K562 (cell line): ENCODE measurements around the gene NKX6-2. TPM values are rescaled to one million over a fixed set of nuclear protein-coding genes. Genes with fewer than 3 reads are reported as not detected.

ENCODE experiments used
- ATAC-seq: fragments of 200-7000 bp; cut with Tn5 transposase; 3 replicates; pipeline ENCODE4 v1.9.1; 2020; ENCODE audit warnings: moderate library complexity
- BruUV-seq: library from RNA; stranded (reverse); fragments of 400-500 nt; replicated peaks from 2 replicates; lab custom pipeline; 2021; lab: Mats Ljungman, UMichigan
- CTCF ChIA-PET: fragments of 300-600 bp; formaldehyde crosslinking; extraction: SDS; loops from one replicate; lab custom pipeline; 2021; ENCODE audit warnings: low intra/inter-chr PET ratio; lab: Yijun Ruan, JAX
- POLR2A ChIA-PET: fragments of 300-600, 350-650 bp; sonication (Branson Sonifier 250); formaldehyde crosslinking; extraction: SDS; loops from one replicate; lab custom pipeline; 2021; ENCODE audit warnings: antibody characterized with exemption, inconsistent platforms; lab: Yijun Ruan, JAX
- DNase-seq, 4 experiments: peaks; one replicate each; pipeline versions ENCODE4 v3.0.0 to v3.0.0-alpha.2; 2011 to 2018; ENCODE audit warnings: low spot score in 3 of 4, mixed read lengths in 3 of 4; ENCODE audit errors: extremely low read depth in 1 of 4
- FAIRE-seq: peaks from 2 replicates; lab custom pipeline; 2011; peaks lifted over from hg19 to GRCh38; lab: Jason Lieb, UNC
- H2AFZ ChIP-seq: 2 replicates; pipeline ENCODE4 v1.6.0; 2011; ENCODE audit warnings: low read depth, low read length, control low read depth, inconsistent platforms
- H3K27ac ChIP-seq: fragments of 200-600 bp; 3 replicates; pipeline ENCODE4 v1.8.0; 2011; ENCODE audit warnings: low read depth, mild to moderate bottlenecking, control low read depth, inconsistent platforms, low read length, moderate library complexity, mixed read lengths; ENCODE audit errors: extremely low read depth
- H3K27me3 ChIP-seq, 2 experiments: fragments of 300-600 bp in 1 of 2; 2 replicates in 1 of 2; 3 replicates in 1 of 2; pipeline versions ENCODE4 v1.6.0 to v1.8.0; 2011; ENCODE audit warnings: inconsistent platforms in 2 of 2, low read length in 2 of 2, mild to moderate bottlenecking in 1 of 2, mixed read lengths in 1 of 2, moderate library complexity in 1 of 2; ENCODE audit not compliant: control insufficient read depth in 2 of 2, insufficient read depth in 2 of 2
- H3K36me3 ChIP-seq: fragments of 300-600 bp; 3 replicates; pipeline ENCODE4 v1.8.0; 2011; ENCODE audit warnings: mild to moderate bottlenecking, low read length, inconsistent platforms; ENCODE audit not compliant: control insufficient read depth, insufficient read depth
- H3K4me1 ChIP-seq, 2 experiments: fragments of 200-600 bp in 1 of 2; replicated peaks in 1 of 2; 2 replicates in 1 of 2; 3 replicates in 1 of 2; pipeline versions ENCODE4 v1.5.1 to v1.8.0; 2011; ENCODE audit warnings: inconsistent platforms in 2 of 2, low read length in 2 of 2, mild to moderate bottlenecking in 1 of 2, mixed read lengths in 1 of 2, moderate library complexity in 1 of 2; ENCODE audit not compliant: control insufficient read depth in 2 of 2, insufficient read depth in 2 of 2
- H3K4me2 ChIP-seq: 2 replicates; pipeline ENCODE4 v1.6.1; 2011; ENCODE audit warnings: low read length, control low read depth, inconsistent platforms, mixed read lengths; ENCODE audit not compliant: insufficient read depth
- H3K4me3 ChIP-seq: fragments of 200-600 bp; sonication (generic), shearing (Covaris generic); 2 replicates; pipeline ENCODE4 v1.5.1; 2016; ENCODE audit warnings: control low read depth, inconsistent platforms
- H3K79me2 ChIP-seq: fragments of 200-600 bp; 3 replicates; pipeline ENCODE4 v1.8.0; 2011; ENCODE audit warnings: low read length, inconsistent platforms; ENCODE audit not compliant: control insufficient read depth, insufficient read depth
- H3K9ac ChIP-seq, 2 experiments: 2 replicates each; pipeline versions ENCODE4 v1.6.0 to v1.6.1; 2011; ENCODE audit warnings: low read depth in 2 of 2, low read length in 2 of 2, control low read depth in 1 of 2, inconsistent platforms in 1 of 2, mild to moderate bottlenecking in 1 of 2, mixed read lengths in 1 of 2; ENCODE audit not compliant: insufficient read depth in 1 of 2
- H3K9me1 ChIP-seq: one replicate; pipeline ENCODE4 v1.6.0; 2011; ENCODE audit warnings: inconsistent platforms, mild to moderate bottlenecking, low read length, moderate library complexity; ENCODE audit not compliant: control insufficient read depth, insufficient read depth
- H3K9me3 ChIP-seq: replicated peaks from 2 replicates; pipeline ENCODE4 v1.5.1; 2011; ENCODE audit warnings: low read depth, low read length, inconsistent platforms; ENCODE audit not compliant: control insufficient read depth, insufficient read depth
- H4K20me1 ChIP-seq: replicated peaks from 2 replicates; pipeline ENCODE4 v1.6.1; 2011; ENCODE audit warnings: low read length, inconsistent platforms, mixed read lengths; ENCODE audit not compliant: control insufficient read depth, insufficient read depth
- CEBPB ChIP-seq: fragments of 450-650 bp; IDR thresholded peaks from 2 replicates; pipeline ENCODE4 v1.6.1; 2016; ENCODE audit warnings: missing genetic modification characterization, missing compliant biosample characterization
- COPS2 ChIP-seq: fragments of 450-650 bp; conservative IDR thresholded peaks from 2 replicates; pipeline ENCODE4 v1.6.1; 2016; ENCODE audit warnings: mild to moderate bottlenecking, moderate library complexity
- FOS ChIP-seq: IDR thresholded peaks from 3 replicates; pipeline ENCODE4 v1.6.1; 2011; ENCODE audit not compliant: insufficient read length; ENCODE audit errors: extremely low read depth
- PRMT5 ChIP-seq: sonication (generic); formaldehyde crosslinking; IDR thresholded peaks from 2 replicates; pipeline ENCODE4 v1.5.0; 2020; ENCODE audit warnings: missing genetic modification reagents
- RFX7 ChIP-seq: fragments of 250-450 bp; sonication (Bioruptor Pico); IDR thresholded peaks from 2 replicates; pipeline ENCODE4 v1.5.1; 2021; ENCODE audit warnings: mild to moderate bottlenecking
- SNRNP70 ChIP-seq: fragments of 200-400 bp; formaldehyde crosslinking; optimal IDR thresholded peaks from 2 replicates; pipeline ENCODE3; 2017; ENCODE audit warnings: low read depth, low read length
- ZSCAN29 ChIP-seq: fragments of 450-650 bp; IDR thresholded peaks from 2 replicates; pipeline ENCODE4 v1.6.1; 2017
- WGBS: fragments of 100-300 bp; shearing (Covaris generic); methylation state at CpG from one replicate; pipeline ENCODE4 v1.1.6; 2016; ENCODE audit warnings: low coverage, mixed read lengths; ENCODE audit not compliant: insufficient coverage; ENCODE audit errors: missing lambda C conversion rate; 5-methylcytosine and 5-hydroxymethylcytosine counted together
- in situ Hi-C: fragments of 300-500 bp; cut with MboI; formaldehyde crosslinking; loops from 4 replicates; pipeline ENCODE4 v1.15.0; 2018; ENCODE audit warnings: inconsistent platforms, mixed read lengths
- intact Hi-C: fragments of 100-400 bp; cut with micrococcal nuclease; formaldehyde crosslinking; loops from 2 replicates; pipeline ENCODE4 v1.14.2; 2022
- polyA plus RNA-seq, 8 experiments: library from polyadenylated mRNA; depleted of rRNA in 4 of 8; stranded (reverse) in 5 of 8; unstranded in 3 of 8; fragments of >200 nt; fragmentation: Nextera tagmentation in 2 of 8; fragmentation: Illumina TruSeq in 1 of 8; extraction: Ambion mirVana in 2 of 8; extraction: Trizol in 1 of 8; gene quantifications; 2 replicates each; pipeline versions ENCODE4 v1.2.1 to v1.2.3, GENCODE V29; 2011 to 2014; ENCODE audit warnings: inconsistent platforms in 1 of 8, missing spikeins in 1 of 8
- total RNA-seq, 7 experiments: library from RNA; depleted of rRNA in 6 of 7; stranded (reverse); fragments of >200 nt in 6 of 7; fragmentation: Illumina TruSeq in 2 of 7; extraction: Trizol in 2 of 7; gene quantifications; 2 replicates each; pipeline versions ENCODE4 v1.2.1 to v1.2.3, GENCODE V29; 2011 to 2021; ENCODE audit warnings: low replicate concordance in 1 of 7
- TF ChIP-seq, protein P1 (sequence below), 2 experiments: fragments of 150-350 bp in 1 of 2; IDR thresholded peaks; 2 replicates each; pipeline ENCODE4 v1.6.1; 2012 to 2016; ENCODE audit warnings: low read depth in 2 of 2, low read length in 2 of 2, mild to moderate bottlenecking in 1 of 2, moderate library complexity in 1 of 2
- TF ChIP-seq, protein P2 (sequence below): sonication (generic); formaldehyde crosslinking; IDR thresholded peaks from 2 replicates; pipeline ENCODE4 v1.8.0; 2022; ENCODE audit warnings: mild to moderate bottlenecking, missing genetic modification reagents

Gene NKX6-2
- total and polyA plus RNA-seq, 9 of the 15 experiments (the other 6 are each of a cell fraction or from before 2014, with no cell fraction given): 1.0 to 1.6 TPM; not detected in 7

DNA sequence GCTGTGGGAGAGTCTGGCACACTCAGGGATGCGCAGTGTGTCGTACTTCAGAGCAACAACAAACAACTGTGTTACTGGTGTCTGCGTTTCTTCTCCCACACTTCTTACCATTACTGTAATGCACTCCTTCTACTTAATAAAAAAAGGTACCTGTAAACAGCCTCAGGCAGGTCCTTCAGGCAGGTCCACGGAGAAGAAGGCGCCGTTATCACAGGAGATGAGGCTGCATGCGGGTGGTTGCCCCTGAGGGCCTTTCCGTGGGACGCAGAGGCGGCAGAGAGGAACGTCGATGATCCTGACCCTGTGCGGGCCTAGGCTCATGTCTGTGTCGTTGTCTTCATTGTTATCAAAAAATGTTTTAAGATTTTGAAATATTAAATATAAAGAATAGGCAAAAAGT is 29.4 kb downstream of the NKX6-2 start (continued):
- TF ChIP-seq, protein P1, sequence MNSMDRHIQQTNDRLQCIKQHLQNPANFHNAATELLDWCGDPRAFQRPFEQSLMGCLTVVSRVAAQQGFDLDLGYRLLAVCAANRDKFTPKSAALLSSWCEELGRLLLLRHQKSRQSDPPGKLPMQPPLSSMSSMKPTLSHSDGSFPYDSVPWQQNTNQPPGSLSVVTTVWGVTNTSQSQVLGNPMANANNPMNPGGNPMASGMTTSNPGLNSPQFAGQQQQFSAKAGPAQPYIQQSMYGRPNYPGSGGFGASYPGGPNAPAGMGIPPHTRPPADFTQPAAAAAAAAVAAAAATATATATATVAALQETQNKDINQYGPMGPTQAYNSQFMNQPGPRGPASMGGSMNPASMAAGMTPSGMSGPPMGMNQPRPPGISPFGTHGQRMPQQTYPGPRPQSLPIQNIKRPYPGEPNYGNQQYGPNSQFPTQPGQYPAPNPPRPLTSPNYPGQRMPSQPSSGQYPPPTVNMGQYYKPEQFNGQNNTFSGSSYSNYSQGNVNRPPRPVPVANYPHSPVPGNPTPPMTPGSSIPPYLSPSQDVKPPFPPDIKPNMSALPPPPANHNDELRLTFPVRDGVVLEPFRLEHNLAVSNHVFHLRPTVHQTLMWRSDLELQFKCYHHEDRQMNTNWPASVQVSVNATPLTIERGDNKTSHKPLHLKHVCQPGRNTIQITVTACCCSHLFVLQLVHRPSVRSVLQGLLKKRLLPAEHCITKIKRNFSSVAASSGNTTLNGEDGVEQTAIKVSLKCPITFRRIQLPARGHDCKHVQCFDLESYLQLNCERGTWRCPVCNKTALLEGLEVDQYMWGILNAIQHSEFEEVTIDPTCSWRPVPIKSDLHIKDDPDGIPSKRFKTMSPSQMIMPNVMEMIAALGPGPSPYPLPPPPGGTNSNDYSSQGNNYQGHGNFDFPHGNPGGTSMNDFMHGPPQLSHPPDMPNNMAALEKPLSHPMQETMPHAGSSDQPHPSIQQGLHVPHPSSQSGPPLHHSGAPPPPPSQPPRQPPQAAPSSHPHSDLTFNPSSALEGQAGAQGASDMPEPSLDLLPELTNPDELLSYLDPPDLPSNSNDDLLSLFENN (IDR thresholded peaks at IDR 0.05; ENCODE audit: low read depth in 2 of 2, low read length in 2 of 2): no peak

DNA sequence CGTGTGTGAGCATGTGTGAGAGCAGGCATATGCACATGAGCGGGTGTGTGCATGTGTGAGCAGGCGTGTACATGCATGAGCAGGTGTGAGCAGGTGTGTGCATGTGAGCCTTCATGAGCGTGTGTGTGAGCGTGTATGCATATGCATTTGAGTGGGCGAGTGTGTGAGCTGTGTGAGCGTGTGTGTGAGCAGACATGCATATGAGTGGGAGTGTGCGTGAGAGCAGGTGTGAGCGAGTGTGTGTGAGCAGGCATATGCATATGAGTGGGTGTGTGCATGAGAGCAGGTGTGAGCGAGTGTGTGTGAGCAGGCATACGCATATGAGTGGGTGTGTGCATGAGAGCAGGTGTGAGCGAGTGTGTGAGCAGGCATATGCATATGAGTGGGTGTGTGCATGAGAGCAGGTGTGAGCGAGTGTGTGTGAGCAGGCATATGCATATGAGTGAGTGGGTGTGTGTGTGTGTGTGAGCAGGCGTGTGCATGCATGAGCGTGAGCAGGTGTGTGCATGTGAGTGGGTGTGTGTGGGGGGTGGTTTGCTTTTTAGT is 30.7 kb downstream of the NKX6-2 start:
- no peaks in the 10 kb centered on the region for H3K27me3 ChIP-seq

More for the DNA sequence above, 30.7 kb downstream of the NKX6-2 start:
- Histone ChIP-seq H3K4me1 (no peaks in the 10 kb centered on the region), H3K79me2 (no peaks in the 10 kb centered on the region), H3K9ac (no peak overlapping the region), H3K9me1 (no peaks in the 10 kb centered on the region), H3K4me3 (no peak overlapping the region), H4K20me1 (no peaks in the 10 kb centered on the region), H2AFZ (no peak overlapping the region), H3K36me3 (no peaks in the 10 kb centered on the region), H3K9me3 (no peaks in the 10 kb centered on the region; the same call in 1 of the 2 replicates), H3K4me2 (no peak overlapping the region), H3K27ac (no peak overlapping the region)
- FAIRE-seq (no peak), DNase-seq (no peak), ATAC-seq (no peak)
- POLR2A ChIA-PET: no interaction called here
- no TSS peak for BruUV-seq
- no peak for TF ChIP-seq FOS
- no peak for TF ChIP-seq RFX7 (CRISPR knock-in tag)
- TF ChIP-seq PRMT5 (CRISPR knock-in tag): no peak
- TF ChIP-seq COPS2: no peak
- no peak for TF ChIP-seq SNRNP70
- TF ChIP-seq, protein P2, sequence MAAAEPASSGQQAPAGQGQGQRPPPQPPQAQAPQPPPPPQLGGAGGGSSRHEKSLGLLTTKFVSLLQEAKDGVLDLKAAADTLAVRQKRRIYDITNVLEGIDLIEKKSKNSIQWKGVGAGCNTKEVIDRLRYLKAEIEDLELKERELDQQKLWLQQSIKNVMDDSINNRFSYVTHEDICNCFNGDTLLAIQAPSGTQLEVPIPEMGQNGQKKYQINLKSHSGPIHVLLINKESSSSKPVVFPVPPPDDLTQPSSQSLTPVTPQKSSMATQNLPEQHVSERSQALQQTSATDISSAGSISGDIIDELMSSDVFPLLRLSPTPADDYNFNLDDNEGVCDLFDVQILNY (CRISPR knock-in tag): no peak
- no peak for TF ChIP-seq ZSCAN29
- TF ChIP-seq CEBPB (tag): no peak
- intact Hi-C loops: no loop called here
- CTCF ChIA-PET: no interaction called here
- in situ Hi-C loops: no loop called here
- WGBS: 91% methylated on average over 12 of the region's 15 CpGs
